Glutamatergic neuron (in vitro differentiated cells): ENCODE data around the gene PKN1. TPM values are rescaled to one million over a fixed set of nuclear protein-coding genes. Genes with fewer than 3 reads are reported as not detected.
"Not testable (repeated sequence)": the region's sequence is repeated elsewhere in the genome, so short reads cannot be mapped to it uniquely, and the experiment has no call there.

Experiments used
- DNase-seq: peaks from one replicate; pipeline ENCODE4 v3.0.0; 2022
- H3K27ac Mint-ChIP-seq: one replicate; pipeline ENCODE4 v1.8.0; 2020; ENCODE audit warnings: mild to moderate bottlenecking, mixed read lengths, inconsistent platforms; ENCODE audit not compliant: unreplicated experiment
- H3K27me3 Mint-ChIP-seq: one replicate; pipeline ENCODE4 v1.8.0; 2020; ENCODE audit warnings: mild to moderate bottlenecking, moderate library complexity, mixed read lengths, inconsistent platforms; ENCODE audit not compliant: unreplicated experiment
- H3K36me3 Mint-ChIP-seq: one replicate; pipeline ENCODE4 v1.8.0; 2020; ENCODE audit warnings: mild to moderate bottlenecking, mixed read lengths, inconsistent platforms; ENCODE audit not compliant: unreplicated experiment
- H3K4me1 Mint-ChIP-seq: one replicate; pipeline ENCODE4 v1.8.0; 2020; ENCODE audit warnings: mild to moderate bottlenecking, low read depth, mixed read lengths, inconsistent platforms; ENCODE audit not compliant: unreplicated experiment
- H3K4me3 Mint-ChIP-seq: one replicate; pipeline ENCODE4 v1.8.0; 2020; ENCODE audit warnings: mild to moderate bottlenecking, mixed read lengths, inconsistent platforms; ENCODE audit not compliant: unreplicated experiment
- H3K9me3 Mint-ChIP-seq: one replicate; pipeline ENCODE4 v1.8.0; 2020; ENCODE audit warnings: mild to moderate bottlenecking, moderate library complexity, mixed read lengths, inconsistent platforms; ENCODE audit not compliant: unreplicated experiment
- total RNA-seq: library from RNA; stranded (reverse); fragmentation: NEBNext Ultra II Directional; extraction: Animal tissue kit (Norgen Biotek cat#: 25700); gene quantifications from one replicate; pipeline ENCODE4 v1.2.1, GENCODE V29; 2021; ENCODE audit not compliant: unreplicated experiment
- TF ChIP-seq, protein P1 (sequence below): fragments of 200-600 bp; sonication (generic); IDR thresholded peaks from one replicate; pipeline ENCODE4 v1.5.0; 2021; ENCODE audit not compliant: partially characterized antibody, unreplicated experiment

PKN1 gene
- total RNA-seq, 1 donor from 2014 or later, result 117 TPM

DNA sequence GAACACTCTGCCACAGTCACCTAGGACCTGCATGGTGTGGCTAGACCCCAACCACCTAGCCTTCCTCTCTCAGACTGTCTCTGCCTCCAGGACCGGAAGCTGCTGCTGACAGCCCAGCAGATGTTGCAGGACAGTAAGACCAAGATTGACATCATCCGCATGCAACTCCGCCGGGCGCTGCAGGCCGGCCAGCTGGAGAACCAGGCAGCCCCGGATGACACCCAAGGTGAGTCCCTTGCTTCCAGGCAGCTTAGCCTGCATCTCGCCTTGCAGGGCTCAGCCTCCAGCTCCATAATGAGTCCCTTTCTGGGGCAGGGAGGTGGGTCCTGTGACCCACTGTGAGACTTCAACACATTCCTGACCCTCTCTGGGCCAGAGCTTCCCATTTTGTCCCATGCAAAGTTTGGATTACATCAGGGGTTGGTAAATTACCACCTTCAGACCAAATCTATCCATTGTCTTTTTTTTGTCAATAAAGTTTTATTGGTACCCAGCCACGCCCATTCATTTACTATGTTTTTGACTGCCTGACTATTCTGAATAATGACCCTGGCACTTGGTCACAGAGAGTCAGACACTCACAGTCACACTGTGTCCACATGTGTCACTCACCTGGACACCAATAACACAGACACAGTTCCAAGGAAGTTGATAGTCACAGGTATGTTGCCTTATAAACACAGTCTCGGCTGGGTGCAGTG, 13.4 kb downstream of the PKN1 start:
- Mint-ChIP-seq H3K36me3 (peaks cover 4% of the 10 kb centered on the region), H3K27ac (no peak overlapping the region), H3K9me3 (peaks cover 5% of the 10 kb centered on the region), H3K4me3 (no peak overlapping the region), H3K27me3 (peaks cover 4% of the 10 kb centered on the region), H3K4me1 (no peaks in the 10 kb centered on the region)
- DNase-seq, result no peak
- TF ChIP-seq, protein P1, sequence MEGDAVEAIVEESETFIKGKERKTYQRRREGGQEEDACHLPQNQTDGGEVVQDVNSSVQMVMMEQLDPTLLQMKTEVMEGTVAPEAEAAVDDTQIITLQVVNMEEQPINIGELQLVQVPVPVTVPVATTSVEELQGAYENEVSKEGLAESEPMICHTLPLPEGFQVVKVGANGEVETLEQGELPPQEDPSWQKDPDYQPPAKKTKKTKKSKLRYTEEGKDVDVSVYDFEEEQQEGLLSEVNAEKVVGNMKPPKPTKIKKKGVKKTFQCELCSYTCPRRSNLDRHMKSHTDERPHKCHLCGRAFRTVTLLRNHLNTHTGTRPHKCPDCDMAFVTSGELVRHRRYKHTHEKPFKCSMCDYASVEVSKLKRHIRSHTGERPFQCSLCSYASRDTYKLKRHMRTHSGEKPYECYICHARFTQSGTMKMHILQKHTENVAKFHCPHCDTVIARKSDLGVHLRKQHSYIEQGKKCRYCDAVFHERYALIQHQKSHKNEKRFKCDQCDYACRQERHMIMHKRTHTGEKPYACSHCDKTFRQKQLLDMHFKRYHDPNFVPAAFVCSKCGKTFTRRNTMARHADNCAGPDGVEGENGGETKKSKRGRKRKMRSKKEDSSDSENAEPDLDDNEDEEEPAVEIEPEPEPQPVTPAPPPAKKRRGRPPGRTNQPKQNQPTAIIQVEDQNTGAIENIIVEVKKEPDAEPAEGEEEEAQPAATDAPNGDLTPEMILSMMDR, result no peak

DNA sequence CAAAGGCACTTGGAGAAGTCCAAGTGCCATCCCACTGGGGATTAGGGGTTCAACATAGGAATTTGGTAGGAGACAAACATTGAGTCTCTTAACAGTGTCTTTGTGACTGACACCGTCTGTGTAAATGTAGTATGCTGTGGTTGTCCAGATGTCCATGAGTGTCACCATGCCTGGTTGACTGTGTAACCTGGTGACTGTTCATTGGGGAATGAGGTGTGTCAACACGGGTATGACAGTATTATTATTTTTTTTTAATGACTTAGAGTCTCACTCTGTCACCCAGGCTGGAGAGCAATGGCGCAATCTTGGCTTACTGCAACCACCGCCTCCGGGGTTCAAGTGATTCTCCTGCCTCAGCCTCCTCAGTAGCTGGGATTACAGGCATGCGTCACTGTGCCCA, 16.2 kb downstream of the PKN1 start:
- Mint-ChIP-seq H3K9me3 (peaks cover 3% of the 10 kb centered on the region), H3K4me1 (no peaks in the 10 kb centered on the region), H3K27ac (no peak overlapping the region), H3K4me3 (no peak overlapping the region), H3K36me3 (peaks cover 4% of the 10 kb centered on the region), H3K27me3 (no peaks in the 10 kb centered on the region)
- no peak for DNase-seq
- TF ChIP-seq, protein P1, result no peak

DNA sequence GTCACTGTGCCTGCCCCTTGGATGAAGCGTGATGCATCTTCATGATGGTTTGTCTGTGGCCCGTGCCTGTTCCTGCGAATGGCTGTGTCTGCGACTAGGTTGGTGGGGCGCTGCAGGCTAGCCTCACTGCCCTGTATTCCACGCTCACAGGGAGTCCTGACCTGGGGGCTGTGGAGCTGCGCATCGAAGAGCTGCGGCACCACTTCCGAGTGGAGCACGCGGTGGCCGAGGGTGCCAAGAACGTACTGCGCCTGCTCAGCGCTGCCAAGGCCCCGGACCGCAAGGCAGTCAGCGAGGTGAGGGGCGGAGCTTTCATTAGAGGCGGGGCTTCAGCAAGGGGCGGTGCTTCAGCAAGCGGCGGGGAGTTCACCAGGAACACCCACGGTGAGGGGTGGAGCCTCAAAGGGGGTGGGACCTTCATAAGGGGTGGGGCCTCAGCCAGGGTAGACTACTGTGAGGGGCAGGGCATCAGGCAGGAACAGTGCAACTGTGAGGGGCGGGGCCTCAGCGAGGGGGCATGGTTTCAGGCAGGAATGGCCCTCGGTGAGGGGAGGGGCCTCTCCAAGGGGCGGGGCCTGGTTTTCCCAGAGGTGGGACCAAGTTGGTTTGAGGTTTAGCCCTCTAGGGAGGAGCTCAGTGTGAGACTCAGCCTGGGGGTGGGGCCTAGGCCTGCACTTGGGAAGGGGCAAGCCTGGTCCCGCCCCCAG, 17.2 kb downstream of the PKN1 start:
- H3K4me3 Mint-ChIP-seq, result no peak overlapping the region
- H3K27ac Mint-ChIP-seq, result no peak overlapping the region
- peaks cover 4% of the 10 kb centered on the region for H3K36me3 Mint-ChIP-seq

DNA sequence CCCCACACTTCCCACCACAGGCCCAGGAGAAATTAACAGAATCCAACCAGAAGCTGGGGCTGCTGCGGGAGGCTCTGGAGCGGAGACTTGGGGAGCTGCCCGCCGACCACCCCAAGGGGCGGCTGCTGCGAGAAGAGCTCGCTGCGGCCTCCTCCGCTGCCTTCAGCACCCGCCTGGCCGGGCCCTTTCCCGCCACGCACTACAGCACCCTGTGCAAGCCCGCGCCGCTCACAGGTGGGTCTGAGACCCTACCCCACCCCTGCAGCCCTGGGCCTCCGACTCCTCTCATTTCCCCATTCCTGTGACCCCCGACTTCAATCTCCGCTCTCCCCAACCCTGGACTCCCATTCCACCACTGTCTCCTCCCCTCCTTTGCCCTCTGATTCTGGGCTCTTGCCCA, 17.8 kb downstream of the PKN1 start:
- Mint-ChIP-seq H3K27ac (no peak overlapping the region), H3K4me3 (no peak overlapping the region)

More for the DNA sequence above, 17.2 kb downstream of the PKN1 start:
- H3K27me3 Mint-ChIP-seq, result no peaks in the 10 kb centered on the region
- no peaks in the 10 kb centered on the region for H3K4me1 Mint-ChIP-seq
- H3K9me3 Mint-ChIP-seq, result peaks cover 3% of the 10 kb centered on the region
- peak; percentile 49 for DNase-seq
- TF ChIP-seq, protein P1, result no peak

DNA sequence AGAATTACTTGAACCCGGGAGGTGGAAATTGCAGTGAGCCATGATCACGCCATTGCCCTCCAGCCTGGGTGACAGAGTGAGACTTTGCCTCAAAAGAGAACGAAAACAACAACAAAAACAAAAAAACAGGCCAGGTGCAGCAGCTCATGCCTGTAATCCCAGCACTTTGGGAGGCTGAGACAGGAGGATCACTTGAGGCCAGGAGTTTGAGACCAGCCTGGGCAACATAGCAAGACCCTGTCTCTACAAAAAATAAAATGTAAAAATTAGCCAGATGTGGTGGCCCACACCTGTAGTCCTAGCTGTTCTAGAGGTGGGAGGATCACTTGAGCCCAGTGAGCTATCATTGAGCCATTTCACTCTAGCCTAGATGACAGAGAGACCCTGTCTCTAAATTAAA, 19.2 kb downstream of the PKN1 start:
- DNase-seq, H3K4me1 Mint-ChIP-seq, H3K9me3 Mint-ChIP-seq, H3K27ac Mint-ChIP-seq, H3K36me3 Mint-ChIP-seq, H3K4me3 Mint-ChIP-seq, H3K27me3 Mint-ChIP-seq: not testable (repeated sequence)

More for the DNA sequence above, 17.8 kb downstream of the PKN1 start:
- DNase-seq, result no peak
- Mint-ChIP-seq H3K27me3 (no peaks in the 10 kb centered on the region), H3K36me3 (peaks cover 4% of the 10 kb centered on the region), H3K4me1 (no peaks in the 10 kb centered on the region), H3K9me3 (peaks cover 3% of the 10 kb centered on the region)
- TF ChIP-seq, protein P1, result no peak
